Activated CD8-positive, alpha-beta memory T cell treated with anti-CD3 and anti-CD28 coated beads, Interleukin-2, amount 50 U/mL, for 4 hours (primary cell): ENCODE measurements around the gene LINC00237.
A peak's percentile ranks its signal among the peaks of the same experiment; 100 is the strongest.

Source experiments
- DNase-seq: peaks from one replicate; pipeline ENCODE4 v3.0.0-alpha.2; 2020

LINC00237 gene

GRCh38 chr20:21092806-21093205 is 13.4 kb downstream of the LINC00237 start:
- DNase-seq, result no peak

- no peak for DNase-seq
These were observed 15.4 kb downstream of the LINC00237 start for GRCh38 chr20:21090721-21091120.

DNA sequence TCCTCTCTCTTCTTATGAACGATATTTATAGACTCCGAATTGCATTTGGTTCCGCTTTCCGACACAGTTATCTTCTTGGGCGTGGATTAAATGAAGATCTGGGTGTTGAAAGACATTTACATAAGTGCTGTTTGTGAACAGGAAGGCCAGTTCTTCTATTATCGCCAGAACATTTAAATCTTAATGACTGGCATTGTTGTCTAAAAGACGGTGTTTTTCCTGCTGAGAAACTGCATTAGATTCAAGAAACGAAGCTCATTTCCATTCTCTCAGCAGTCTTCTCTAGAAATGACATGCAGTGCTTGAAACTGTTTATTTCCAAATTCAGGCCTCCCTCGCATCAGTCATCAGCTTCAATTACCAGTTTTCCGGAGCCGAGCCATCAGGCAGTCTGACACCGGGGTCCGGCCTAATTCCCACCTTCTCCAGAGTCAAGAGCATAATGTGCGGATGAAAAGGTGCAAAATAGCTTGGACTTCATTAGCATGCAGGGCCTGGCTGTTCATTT is 16.0 kb downstream of the LINC00237 start:
- DNase-seq, result no peak

GRCh38 chr20:21089391-21089790 is 16.8 kb downstream of the LINC00237 start:
- no peak for DNase-seq

DNA sequence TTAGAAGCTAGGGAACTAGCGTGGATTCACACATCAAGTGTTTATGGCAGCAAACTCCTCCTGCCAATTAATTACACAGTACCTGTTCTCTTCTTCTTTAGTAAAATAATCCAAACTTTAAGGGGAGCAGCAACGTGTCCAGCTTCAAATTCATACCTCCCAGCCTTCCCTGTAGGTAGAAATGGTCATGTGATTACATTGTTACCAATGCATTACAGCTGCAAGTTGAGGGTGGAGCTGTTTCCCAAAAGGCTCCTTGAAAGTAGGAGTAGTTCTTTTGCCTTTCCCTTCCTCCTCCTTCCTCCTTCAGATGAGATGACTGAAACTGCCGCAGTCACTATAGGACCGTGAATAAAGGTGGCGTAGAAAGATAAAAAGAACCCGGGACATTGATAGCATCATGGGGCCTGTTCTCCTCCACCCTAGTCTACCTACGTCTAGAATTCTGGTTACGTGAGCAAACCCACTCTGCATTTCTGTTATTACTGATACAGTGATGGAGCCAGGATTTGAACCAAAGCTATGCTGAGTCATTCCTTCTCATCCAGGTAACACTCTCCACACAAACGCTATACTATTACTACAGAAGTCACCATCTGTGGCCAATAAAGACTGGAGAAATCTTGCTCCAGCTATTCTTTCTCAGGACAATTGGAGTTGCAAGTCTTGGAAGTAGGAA is 18.2 kb downstream of the LINC00237 start:
- DNase-seq, result no peak

GRCh38 chr20:21083825-21084325 is 22.3 kb downstream of the LINC00237 start:
- DNase-seq, result no peak

DNA sequence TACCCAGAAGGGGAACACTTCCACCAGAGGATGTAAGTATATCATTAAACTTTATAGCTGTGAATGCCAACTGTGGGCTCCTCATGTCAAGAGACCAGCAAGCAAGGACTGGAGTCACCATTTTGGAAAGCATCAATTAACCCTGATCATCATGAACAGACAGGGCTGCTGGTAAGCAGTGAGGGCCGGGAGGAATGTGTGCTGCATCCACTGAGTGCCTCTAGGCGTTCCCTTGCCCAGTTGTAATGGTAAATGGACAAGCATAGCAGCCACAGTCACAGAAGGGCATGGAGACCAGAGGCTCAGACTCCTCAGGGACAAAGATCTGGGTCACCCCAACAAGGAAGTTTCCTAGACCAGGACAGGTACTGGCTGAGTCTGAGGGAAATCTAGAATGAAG is 23.6 kb downstream of the LINC00237 start:
- no peak for DNase-seq

DNA sequence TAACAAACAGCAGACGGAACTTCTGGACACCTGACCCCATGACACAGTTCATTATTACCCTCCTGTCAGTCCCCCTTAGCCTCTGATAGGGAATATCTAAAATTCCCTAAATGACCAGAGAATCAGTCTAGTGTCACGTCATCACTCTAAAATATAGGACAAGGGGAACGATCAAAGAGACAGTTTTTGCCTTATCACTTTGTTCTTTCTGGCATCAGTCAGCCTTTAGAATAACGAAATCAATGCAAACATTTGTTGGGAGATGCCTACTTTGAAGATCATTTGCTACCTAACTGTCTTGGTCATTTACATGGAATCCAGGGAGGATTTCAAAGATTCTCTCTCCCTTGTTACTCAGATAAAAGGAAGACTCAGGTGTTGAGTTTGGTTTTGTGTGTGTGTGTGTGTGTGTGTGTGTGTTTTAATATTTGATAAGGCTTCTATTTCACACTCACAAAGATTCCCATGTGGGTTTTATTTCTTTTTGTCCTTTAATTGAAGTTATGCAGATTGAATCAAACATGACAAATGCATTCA is 28.3 kb downstream of the LINC00237 start:
- no peak for DNase-seq

- no peak for DNase-seq
These were observed 30.1 kb downstream of the LINC00237 start for GRCh38 chr20:21076073-21076472.

- DNase-seq, result no peak
These were observed 30.7 kb downstream of the LINC00237 start for GRCh38 chr20:21075471-21075870.

DNA sequence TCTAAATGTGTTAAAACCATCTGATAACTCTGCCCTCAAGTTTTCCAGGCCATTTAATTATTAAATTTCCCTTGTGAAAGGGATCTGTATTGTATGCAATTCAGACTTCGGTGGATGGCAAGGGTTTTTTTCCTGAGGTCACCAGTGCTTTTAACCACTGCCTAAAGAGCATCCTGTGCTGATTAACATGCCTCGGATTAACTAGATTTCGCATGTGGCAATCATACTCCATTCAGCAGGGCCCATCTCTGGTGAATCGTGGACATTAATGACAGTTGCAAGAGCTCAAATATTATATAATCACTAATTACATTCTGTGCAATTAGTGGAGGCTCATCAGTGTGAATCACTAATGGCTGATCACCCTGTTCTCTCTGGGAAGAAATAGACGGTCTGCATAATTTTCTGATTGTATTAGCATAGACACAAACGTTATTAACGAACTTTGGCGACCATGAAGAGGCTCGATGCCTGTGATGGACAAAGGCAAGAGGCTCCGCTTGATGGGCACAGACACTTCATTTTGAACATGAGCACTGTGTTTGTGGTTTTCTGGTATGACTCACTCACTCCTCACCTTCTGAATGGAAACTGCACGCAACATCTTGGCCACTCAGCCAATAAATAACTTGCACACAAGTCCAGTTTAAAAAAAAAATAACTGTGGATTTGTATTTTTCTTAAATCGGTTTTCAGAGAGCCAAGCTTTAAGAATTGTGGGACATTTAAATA is 31.4 kb downstream of the LINC00237 start:
- no peak for DNase-seq

- no peak for DNase-seq
These were observed 38.9 kb downstream of the LINC00237 start for GRCh38 chr20:21067255-21067654.

GRCh38 chr20:21064924-21065323 is 41.2 kb downstream of the LINC00237 start:
- no peak for DNase-seq

GRCh38 chr20:21063276-21063675 is 42.9 kb downstream of the LINC00237 start:
- DNase-seq, result no peak

DNA sequence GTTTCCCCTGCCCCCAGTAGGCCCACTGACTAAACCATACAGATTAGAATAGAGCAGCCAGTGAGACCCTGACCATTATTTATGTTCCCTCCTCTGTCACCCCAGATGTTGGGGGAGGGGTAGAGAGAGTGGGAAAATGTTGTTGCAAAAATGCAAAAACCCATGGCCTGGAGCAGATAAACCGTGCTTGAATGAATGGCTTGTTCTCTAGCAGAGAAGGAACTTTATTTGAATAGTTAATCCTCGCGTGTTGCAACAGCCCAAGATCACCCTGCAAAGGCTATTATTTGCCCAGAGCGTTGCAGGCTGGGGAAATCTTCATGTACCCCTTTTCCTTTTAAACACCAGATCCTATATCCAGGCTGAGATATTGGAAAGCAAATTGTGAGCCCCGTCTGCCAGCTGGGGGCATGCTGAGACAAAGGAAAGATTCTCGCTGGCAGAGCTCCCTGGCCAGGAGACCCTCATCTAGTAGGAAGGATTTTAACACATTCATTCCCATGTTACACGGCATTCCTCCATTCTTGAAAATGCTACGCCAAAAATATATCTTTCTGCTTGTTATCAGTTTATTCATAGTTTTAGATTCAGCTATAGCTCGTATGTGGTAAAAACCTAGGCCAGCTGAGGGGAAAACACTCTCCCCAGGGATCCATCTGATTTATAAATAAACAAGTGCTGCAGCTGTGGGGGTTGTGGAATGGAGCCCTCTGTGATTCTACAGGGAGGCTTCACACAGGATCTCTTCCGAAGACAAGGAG is 53.0 kb downstream of the LINC00237 start:
- DNase-seq, result no peak

- DNase-seq, result no peak
These were observed 53.5 kb downstream of the LINC00237 start for GRCh38 chr20:21052686-21053001.

DNA sequence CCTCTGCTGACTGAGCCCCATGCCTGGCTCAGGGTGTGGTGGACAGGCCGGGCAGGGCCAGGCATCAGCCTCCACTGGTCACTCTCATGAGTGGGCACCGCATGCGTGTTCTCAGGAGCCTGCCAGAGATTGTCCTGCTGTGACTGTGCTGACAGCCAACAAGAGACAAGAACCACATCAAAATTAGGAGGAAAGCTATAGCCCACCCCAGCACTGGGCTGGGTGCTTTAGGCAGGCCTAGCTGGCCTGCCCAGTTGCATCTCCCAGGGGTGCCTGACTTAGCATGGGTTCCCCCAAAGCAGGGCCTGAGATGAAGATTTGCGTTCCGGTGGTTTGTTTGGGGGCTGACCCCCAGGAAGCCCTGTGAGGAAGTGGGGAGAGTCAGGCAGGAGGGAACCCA is 53.9 kb downstream of the LINC00237 start:
- DNase-seq, result no peak

- DNase-seq, result no peak
These were observed 55.4 kb downstream of the LINC00237 start for GRCh38 chr20:21050710-21051109.

DNA sequence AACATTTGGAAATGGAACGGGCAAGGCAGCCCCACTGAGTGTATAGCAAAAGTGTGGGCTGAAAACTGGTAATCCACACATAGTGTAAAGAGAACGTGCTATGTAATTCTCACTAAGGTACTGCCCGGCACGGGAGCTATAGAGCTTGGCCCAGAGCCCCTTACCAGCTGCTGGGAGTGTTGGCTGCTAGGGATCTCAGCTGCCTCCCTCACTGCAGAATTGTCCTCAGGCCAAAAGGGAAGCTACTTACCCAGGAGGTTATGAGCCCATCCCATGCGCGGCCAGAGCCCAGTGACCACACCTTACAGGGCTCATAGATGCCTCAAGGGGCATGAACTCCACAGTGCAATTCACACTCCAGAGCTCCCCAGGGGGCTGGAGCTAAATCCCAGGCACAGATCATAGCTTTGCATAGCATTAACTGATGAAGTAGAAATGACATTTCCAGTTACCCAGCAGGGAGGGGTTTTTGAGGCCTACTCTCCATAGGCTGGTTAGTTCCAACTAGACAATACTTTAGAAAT is 56.8 kb downstream of the LINC00237 start:
- DNase-seq, result no peak

DNA sequence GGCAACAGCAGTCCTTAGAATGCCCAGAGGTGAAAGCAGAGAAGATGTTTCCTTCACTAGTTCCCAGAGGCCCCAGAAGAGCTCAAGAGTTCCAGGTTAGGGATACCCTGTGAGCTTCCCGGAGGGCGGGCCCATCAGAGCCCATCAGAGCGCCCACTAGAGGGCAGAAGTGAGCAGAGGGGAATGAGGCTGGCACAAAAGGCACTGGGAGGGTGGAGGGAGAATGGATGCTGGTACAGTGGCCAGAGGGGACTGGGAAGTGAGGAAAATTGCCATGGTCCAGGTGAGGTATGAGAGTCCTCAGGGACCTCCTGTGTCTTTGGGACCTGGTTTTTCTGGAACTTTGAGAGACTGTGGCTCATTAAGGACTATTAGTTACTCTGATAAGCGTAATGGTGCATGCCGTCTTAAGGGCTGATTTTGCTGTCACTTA is 57.3 kb downstream of the LINC00237 start:
- peak; percentile 48 for DNase-seq

- no peak for DNase-seq
These were observed 58.2 kb downstream of the LINC00237 start for GRCh38 chr20:21047981-21048380.

DNA sequence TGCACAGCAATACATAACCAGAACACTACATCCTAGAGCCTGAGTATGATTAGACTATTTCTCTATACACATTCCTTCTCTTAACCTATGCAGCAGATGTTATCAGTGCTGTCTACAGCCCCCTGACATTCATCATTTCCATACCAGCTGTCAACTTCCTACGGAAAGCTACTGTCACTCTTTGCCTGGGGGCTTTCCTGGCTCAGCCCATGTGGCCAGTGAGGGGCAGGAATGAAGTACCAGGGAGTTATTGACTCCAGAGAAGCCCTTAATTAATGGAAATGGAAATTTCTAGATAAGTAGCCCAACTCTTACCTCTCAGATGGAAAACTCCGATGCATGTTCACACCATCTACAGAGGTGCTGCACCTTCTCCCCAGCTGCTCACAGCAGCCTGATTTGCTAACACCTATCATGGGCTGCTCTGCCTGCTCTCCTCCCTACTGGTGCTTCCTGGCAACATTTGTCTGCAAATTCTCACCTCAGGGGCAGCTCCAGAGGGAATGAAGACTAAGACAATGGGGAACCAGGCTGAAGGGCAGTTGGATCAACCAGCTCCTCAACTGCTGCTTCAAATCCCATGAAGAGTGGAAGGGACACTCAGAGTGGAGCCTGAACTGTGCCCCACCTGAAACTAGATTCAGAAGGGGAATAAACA is 59.6 kb downstream of the LINC00237 start:
- no peak for DNase-seq
